GM21526 (cell line): Measurements from ENCODE around the gene JAK3.
"Not testable (repeated sequence)": the region's sequence is repeated elsewhere in the genome, so short reads cannot be mapped to it uniquely, and the experiment has no call there.

ENCODE experiments used
- ATAC-seq: cut with Tn5 transposase; IDR thresholded peaks from one replicate; pipeline ENCODE4 v1.9.1; 2021; ENCODE audit warnings: moderate library complexity; ENCODE audit not compliant: unreplicated experiment, low FRiP score

Gene JAK3

GRCh38 chr19:17847538-17848366 is at the start of gene JAK3:
JAK3 (minus strand) TSS chr19:17847982; CDS start chr19:17844417, 3,565 bp downstream.
- no peak for ATAC-seq

GRCh38 chr19:17893766-17894165 is 46.0 kb upstream of the JAK3 start:
- ATAC-seq: no peak

- ATAC-seq: no peak
Observed at GRCh38 chr19:17889609-17890214, 41.9 kb upstream of the JAK3 start.

GRCh38 chr19:17888260-17888659 is 40.5 kb upstream of the JAK3 start:
- no peak for ATAC-seq

GRCh38 chr19:17887221-17887620 is 39.4 kb upstream of the JAK3 start:
- ATAC-seq: not testable (repeated sequence)

- no peak for ATAC-seq
Observed at GRCh38 chr19:17886515-17886914, 38.7 kb upstream of the JAK3 start.

- ATAC-seq: no peak
Observed at GRCh38 chr19:17883627-17884410, 36.0 kb upstream of the JAK3 start.

GRCh38 chr19:17881701-17882100 is 33.9 kb upstream of the JAK3 start:
- no peak for ATAC-seq

GRCh38 chr19:17879466-17879865 is 31.7 kb upstream of the JAK3 start:
- ATAC-seq: no peak

GRCh38 chr19:17877696-17878095 is 29.9 kb upstream of the JAK3 start:
- ATAC-seq: no peak

GRCh38 chr19:17874758-17875135 is 27.0 kb upstream of the JAK3 start:
- ATAC-seq: no peak

GRCh38 chr19:17873786-17874757 is 26.3 kb upstream of the JAK3 start:
- ATAC-seq: no peak

- no peak for ATAC-seq
Observed at GRCh38 chr19:17872251-17873001, 24.6 kb upstream of the JAK3 start.

- no peak for ATAC-seq
Observed at GRCh38 chr19:17871878-17872250, 24.1 kb upstream of the JAK3 start, which contains the start of gene SLC5A5. SLC5A5 (plus strand) TSS chr19:17871945; CDS start chr19:17872320, 375 bp downstream.

GRCh38 chr19:17871032-17871877 is 23.5 kb upstream of the JAK3 start:
- no peak for ATAC-seq

GRCh38 chr19:17869114-17869608 is 21.4 kb upstream of the JAK3 start:
- no peak for ATAC-seq

GRCh38 chr19:17868669-17869068 is 20.9 kb upstream of the JAK3 start:
- no peak for ATAC-seq

GRCh38 chr19:17866964-17867486 is 19.2 kb upstream of the JAK3 start:
- no peak for ATAC-seq
